IPS-20b (cell line): ENCODE data around the gene FAM9C.
A peak's percentile ranks its signal among the peaks of the same experiment; 100 is the strongest.

Experiments used
- H3K27ac ChIP-seq: one replicate; pipeline ENCODE4 v1.5.1; 2013; ENCODE audit warnings: low read length
- H3K27me3 ChIP-seq: 2 replicates; pipeline ENCODE4 v1.6.1; 2013; ENCODE audit warnings: mild to moderate bottlenecking, low read length, inconsistent platforms; ENCODE audit not compliant: insufficient read depth
- H3K36me3 ChIP-seq: 2 replicates; pipeline ENCODE4 v1.6.1; 2013; ENCODE audit warnings: low read depth, mild to moderate bottlenecking, inconsistent platforms, low read length, moderate library complexity; ENCODE audit not compliant: insufficient read depth
- H3K4me1 ChIP-seq: 2 replicates; pipeline ENCODE4 v1.6.1; 2013; ENCODE audit warnings: mild to moderate bottlenecking, control low read depth, inconsistent platforms, low read length, moderate library complexity; ENCODE audit not compliant: insufficient read depth
- H3K4me3 ChIP-seq: 2 replicates; pipeline ENCODE4 v1.5.1; 2013; ENCODE audit warnings: mild to moderate bottlenecking, low read length, inconsistent platforms
- H3K9ac ChIP-seq: 2 replicates; pipeline ENCODE4 v1.6.1; 2013; ENCODE audit warnings: low read depth, mild to moderate bottlenecking, inconsistent platforms, low read length, moderate library complexity
- H3K9me3 ChIP-seq: 2 replicates; pipeline ENCODE4 v1.6.1; 2013; ENCODE audit warnings: mild to moderate bottlenecking, low read depth, low read length, inconsistent platforms; ENCODE audit not compliant: insufficient read depth

Gene FAM9C

DNA sequence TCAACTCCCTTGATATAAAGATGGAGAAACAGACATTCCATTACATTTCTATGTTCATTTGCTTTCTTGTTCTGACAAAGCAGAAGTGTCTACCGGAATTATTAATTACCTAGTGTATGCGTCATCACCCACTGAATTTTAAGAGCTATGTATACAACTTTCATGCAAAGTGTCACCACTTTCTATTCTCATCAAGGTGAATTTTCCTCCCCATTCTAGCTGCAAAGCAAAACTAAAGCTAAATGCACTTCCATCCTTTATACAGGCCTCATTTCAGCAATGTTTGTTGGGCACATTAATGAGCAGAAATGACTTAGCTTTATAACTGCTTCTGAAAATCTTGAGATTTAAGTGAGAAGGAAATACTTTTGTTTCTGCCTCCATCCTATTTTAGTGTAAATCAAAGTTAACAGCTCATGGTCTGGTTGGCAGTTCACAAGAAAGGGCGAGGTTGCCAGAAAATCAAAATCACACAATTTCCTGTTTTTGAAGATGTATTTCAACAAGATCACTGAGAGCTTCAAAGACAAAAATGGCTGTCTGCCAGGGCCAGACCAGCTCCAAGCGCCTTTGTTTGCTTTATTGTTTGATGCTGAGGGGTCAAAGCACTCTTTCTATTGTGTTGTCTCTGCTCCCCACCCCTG is 7.2 kb upstream of the FAM9C start:
- Histone ChIP-seq H3K9ac (no peak overlapping the region), H3K4me3 (no peak overlapping the region), H3K4me1 (no peaks in the 10 kb centered on the region), H3K27ac (no peak overlapping the region), H3K27me3 (no peaks in the 10 kb centered on the region), H3K36me3 (no peaks in the 10 kb centered on the region), H3K9me3 (no peaks in the 10 kb centered on the region)

DNA sequence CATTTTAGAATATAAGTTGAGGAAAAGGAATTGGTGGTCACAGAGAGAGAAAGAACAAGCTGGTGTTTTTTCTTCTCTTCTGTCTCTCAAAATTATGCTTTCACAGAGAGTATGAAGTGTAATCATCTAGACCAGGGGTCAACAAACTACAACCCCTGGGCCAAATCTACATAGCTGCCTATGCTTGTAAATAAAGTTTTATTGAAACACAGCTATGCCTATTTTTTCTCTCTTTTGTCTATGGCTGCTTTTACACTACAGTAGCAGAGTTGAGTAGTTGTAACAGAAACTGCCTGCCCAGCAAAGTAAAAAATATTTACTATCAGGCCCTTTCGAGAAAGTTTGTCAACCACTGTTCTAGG is 6.7 kb upstream of the FAM9C start:
- no peaks in the 10 kb centered on the region for H3K9me3 ChIP-seq
- H3K27ac ChIP-seq, result no peak overlapping the region
- no peak overlapping the region for H3K4me3 ChIP-seq
- no peaks in the 10 kb centered on the region for H3K27me3 ChIP-seq
- no peak overlapping the region for H3K9ac ChIP-seq
- no peaks in the 10 kb centered on the region for H3K36me3 ChIP-seq
- H3K4me1 ChIP-seq, result no peaks in the 10 kb centered on the region

DNA sequence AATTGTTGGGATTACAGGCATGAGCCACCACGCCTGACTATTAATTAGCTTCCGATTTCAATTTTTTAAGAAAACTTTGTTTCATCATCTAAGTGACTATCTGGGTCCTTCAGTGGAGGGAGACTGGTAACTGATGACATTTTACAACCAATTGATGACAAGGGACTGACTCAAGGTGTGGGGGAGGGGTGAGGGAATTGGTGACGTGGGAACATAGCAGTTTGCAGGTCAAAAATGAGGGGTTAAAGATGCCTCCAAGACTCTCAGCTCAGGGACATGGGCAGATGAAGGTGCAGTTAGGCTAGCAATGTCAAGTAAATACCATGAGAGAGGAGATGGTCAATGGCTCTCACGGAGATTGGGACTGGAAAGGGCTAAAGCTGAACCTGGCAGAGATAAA is 5.7 kb upstream of the FAM9C start:
- Histone ChIP-seq H3K36me3 (no peaks in the 10 kb centered on the region), H3K9me3 (no peaks in the 10 kb centered on the region), H3K4me3 (no peak overlapping the region), H3K27ac (no peak overlapping the region), H3K4me1 (no peaks in the 10 kb centered on the region), H3K9ac (no peak overlapping the region), H3K27me3 (no peaks in the 10 kb centered on the region)

DNA sequence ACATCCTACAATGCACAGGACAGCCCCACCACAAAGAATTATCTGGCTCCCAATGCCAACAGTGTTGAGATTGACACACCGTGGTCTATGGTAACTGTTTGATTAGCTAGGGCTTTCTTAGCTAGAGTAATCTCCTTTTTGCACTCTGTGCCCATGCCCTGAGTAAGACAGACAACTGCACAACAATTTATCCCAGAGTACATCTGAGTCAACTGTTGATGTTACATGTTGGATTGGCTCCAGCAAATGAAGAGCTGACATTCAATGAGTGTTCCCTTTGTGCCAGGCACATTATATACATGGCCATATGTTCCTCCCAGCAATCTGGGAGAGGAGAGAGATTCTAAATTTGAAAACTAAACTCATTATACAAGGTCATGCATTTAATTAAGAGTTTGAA is 3.9 kb upstream of the FAM9C start:
- no peak overlapping the region for H3K4me3 ChIP-seq
- no peaks in the 10 kb centered on the region for H3K9me3 ChIP-seq
- no peaks in the 10 kb centered on the region for H3K27me3 ChIP-seq
- no peak overlapping the region for H3K9ac ChIP-seq
- no peaks in the 10 kb centered on the region for H3K36me3 ChIP-seq
- no peaks in the 10 kb centered on the region for H3K4me1 ChIP-seq
- no peak overlapping the region for H3K27ac ChIP-seq

DNA sequence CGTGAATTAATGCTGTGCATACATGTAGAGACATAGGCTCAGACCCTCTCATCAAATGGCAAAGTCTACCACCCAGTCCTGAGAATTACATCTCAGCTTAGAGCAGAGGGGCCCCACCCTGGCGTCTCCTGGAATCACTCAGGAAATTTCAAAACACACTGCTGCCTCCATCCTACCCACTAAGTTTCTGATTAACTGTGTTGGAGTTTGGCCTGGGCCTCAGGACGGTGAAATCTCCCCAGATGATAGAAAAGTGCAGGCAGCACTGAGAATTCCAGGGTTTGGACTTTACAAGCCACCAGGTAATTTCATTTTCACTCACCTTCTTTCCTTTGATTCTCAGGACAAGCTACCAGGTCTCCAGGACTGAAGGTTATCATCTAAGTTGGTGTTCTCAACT is 3.3 kb upstream of the FAM9C start:
- H3K9me3 ChIP-seq, result no peaks in the 10 kb centered on the region
- no peaks in the 10 kb centered on the region for H3K36me3 ChIP-seq
- H3K9ac ChIP-seq, result no peak overlapping the region
- no peak overlapping the region for H3K4me3 ChIP-seq
- H3K27ac ChIP-seq, result no peak overlapping the region
- H3K4me1 ChIP-seq, result no peaks in the 10 kb centered on the region
- no peaks in the 10 kb centered on the region for H3K27me3 ChIP-seq

DNA sequence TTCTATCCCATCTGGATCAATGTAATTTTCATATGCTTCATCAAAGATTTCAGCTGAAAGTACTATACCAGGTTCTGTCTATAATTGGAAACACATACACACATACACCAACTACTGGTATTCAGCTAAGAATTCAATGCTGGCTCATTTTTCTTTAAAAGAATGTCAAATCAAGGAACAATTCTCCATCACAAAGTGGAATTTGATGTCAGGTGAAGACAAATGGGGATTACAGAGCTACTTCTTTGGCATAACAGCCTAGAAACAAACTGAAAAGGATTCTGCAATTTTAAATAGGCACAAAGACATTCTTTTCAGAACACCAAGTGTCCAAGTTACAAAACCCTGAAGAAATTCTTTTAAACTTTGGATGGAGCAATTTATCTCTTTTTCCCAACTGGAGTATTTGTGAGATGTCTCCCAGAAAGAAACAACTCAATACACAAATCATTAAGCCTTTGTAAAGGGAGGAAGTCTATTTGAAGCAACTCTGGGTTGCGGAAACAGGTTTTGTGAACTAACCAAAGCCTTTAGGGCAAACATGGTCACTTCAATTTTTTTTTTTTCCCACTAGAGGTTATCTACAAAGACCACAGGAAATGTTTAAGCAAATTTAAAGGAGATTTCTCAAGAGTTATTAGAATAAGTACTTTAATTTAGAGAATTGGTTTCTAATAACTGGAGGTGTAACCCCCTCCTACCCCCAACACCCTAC is 1.9 kb upstream of the FAM9C start:
- Histone ChIP-seq H3K4me3 (no peak overlapping the region), H3K9me3 (no peaks in the 10 kb centered on the region), H3K4me1 (no peaks in the 10 kb centered on the region), H3K27me3 (no peaks in the 10 kb centered on the region), H3K27ac (no peak overlapping the region), H3K9ac (no peak overlapping the region), H3K36me3 (no peaks in the 10 kb centered on the region)

DNA sequence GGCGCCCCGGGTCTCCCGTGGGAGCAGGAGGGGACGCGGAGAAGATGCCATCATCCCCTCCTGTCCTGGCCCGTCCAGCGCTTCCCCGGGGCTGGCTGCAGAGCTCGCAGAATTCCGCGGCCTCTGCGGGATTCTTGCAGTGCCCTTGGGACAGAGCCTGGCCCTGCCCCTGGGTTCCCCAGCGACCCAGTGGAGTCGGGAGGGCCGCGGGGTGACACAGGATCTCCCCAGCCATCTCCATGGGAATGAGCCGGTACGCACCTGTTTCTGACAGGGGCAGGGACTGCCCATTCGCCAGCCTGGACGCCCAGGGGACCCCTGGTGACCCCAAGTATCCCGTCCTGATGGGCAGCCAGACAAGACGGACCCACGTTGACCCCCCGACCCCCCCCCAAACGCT is 482 bp downstream of the FAM9C start:
- Histone ChIP-seq H3K9me3 (no peaks in the 10 kb centered on the region), H3K27ac (no peak overlapping the region), H3K9ac (no peak overlapping the region), H3K4me3 (no peak overlapping the region), H3K4me1 (no peaks in the 10 kb centered on the region), H3K27me3 (no peaks in the 10 kb centered on the region), H3K36me3 (no peaks in the 10 kb centered on the region)

DNA sequence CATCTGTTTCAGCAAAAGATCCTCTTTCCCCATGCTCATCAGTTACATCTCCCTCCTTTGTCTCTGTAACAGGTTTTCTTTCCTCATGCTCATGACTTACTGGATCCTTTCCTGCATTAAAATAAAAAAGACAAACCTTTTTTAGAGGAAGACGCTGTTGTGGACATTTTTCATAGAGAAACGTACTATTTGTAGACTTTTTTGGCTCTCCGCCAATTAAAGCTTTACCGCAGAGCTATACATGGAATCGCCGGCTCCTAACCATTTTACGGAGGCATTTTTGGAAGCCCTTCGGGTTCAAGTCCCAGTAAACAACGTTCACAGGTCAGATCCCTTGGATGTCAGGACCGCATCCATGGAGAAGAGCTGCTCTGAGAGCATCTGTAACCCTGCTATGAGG is 1.3 kb downstream of the FAM9C start:
- H3K36me3 ChIP-seq, result no peaks in the 10 kb centered on the region
- no peaks in the 10 kb centered on the region for H3K9me3 ChIP-seq
- no peaks in the 10 kb centered on the region for H3K4me1 ChIP-seq
- H3K9ac ChIP-seq, result no peak overlapping the region
- no peaks in the 10 kb centered on the region for H3K27me3 ChIP-seq
- no peak overlapping the region for H3K27ac ChIP-seq
- no peak overlapping the region for H3K4me3 ChIP-seq

DNA sequence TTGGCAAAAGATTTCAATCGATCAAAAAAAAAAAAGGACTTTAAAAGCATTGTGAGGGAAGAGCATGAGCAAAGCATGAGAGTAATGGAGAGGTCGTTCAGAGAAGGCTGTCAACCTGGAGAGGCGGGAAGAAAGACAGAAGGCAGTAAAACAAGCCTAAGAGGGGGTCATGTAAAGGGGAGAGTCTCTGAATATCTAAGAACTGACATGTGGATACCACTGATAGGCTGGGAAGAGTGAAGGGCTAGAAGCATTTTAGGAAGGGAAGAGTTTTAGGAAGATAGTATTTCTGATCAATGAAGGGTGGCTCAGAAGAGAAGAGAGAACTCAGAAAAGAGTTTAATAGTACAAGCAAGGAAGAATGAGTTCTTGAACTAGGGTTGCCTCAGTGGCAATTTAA is 7.5 kb downstream of the FAM9C start:
- no peaks in the 10 kb centered on the region for H3K27me3 ChIP-seq
- no peaks in the 10 kb centered on the region for H3K4me1 ChIP-seq
- no peak overlapping the region for H3K9ac ChIP-seq
- H3K4me3 ChIP-seq, result no peak overlapping the region
- no peaks in the 10 kb centered on the region for H3K36me3 ChIP-seq
- H3K9me3 ChIP-seq, result no peaks in the 10 kb centered on the region
- no peak overlapping the region for H3K27ac ChIP-seq

DNA sequence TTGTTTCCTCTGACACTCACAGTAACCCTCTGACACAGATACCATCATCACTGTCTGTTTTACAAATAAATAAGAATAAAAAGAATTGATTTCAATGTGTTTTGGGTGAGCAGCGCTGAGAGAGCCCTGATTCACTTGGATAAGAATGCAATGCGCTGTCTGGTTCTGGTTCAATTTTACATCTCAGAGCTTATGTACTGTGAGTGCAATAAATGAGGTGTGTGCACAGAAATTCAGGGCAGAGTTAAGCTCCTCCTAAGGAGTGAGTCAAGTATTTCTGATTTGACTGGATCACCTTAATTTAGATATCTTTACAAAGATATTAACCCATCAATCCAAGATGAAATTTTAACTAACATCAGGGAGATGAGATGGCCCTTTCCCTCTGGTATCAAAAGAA is 11.2 kb downstream of the FAM9C start:
- Histone ChIP-seq H3K9ac (no peak overlapping the region), H3K27me3 (no peaks in the 10 kb centered on the region), H3K36me3 (no peaks in the 10 kb centered on the region), H3K4me1 (peaks cover 14% of the 10 kb centered on the region; the same call in 1 of the 2 replicates), H3K27ac (no peak overlapping the region), H3K4me3 (no peak overlapping the region), H3K9me3 (no peaks in the 10 kb centered on the region)

DNA sequence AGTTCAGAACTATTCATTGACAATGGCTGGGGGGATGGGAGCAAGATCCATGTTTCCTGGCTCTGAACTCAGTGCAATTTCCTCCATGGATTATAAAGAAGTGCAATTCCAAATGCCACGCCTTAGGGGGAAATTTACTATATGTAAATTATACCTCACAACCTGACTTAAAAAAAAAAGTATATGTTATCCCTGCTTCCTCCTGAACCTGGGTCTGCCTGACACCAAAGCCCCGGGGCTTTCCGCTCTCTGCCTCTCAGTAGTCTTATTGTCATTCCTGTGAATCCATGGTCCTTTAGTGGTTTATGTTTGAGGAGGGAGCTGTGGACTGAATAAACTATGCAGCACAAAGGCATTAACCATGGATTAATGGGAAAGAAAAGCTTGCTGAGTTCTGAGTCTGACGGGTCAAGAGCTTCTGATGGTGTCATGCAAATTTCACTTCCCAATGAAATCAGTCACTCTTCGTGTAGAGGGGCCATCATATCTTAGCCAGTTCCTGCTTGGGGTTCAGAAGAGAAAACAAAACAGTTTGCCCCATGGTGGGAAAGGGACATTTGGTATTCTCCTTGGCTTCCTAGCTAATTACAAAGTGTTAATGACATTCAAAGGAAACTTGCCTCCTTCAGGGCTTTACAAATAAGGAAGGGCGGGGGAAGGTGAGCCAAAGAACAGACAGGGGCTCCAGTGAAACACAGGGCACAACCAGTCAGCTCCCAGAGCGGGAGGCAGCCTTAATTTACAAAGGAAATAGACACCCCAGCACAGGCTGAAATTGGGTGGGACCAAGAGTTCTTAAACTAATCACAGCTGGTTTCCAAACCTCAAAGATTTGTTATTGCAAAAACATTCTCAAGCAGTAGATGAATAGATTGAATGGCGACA is 14.3 kb downstream of the FAM9C start:
- Histone ChIP-seq H3K4me3 (peak overlapping the region; percentile 29; the same call in 1 of the 2 replicates), H3K9me3 (no peaks in the 10 kb centered on the region), H3K36me3 (no peaks in the 10 kb centered on the region), H3K27me3 (no peaks in the 10 kb centered on the region), H3K27ac (peak overlapping the region; percentile 65), H3K4me1 (peaks cover 14% of the 10 kb centered on the region; the same call in 1 of the 2 replicates), H3K9ac (peak overlapping the region; percentile 72; the same call in 1 of the 2 replicates)

DNA sequence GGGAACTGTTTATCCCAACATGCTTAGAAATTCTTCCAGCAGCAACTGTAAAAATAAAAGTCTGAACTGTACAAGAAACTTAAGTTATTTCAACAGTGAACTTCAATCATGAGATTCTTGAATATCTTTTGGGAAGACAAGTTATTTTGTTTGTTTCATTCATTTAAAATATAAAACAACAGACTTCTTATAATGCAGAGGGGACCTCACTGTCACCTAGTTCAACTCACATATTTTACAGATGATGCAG is 14.9 kb downstream of the FAM9C start:
- H3K4me3 ChIP-seq, result peak overlapping the region; percentile 29; the same call in 1 of the 2 replicates
- H3K9ac ChIP-seq, result peak overlapping the region; percentile 72; the same call in 1 of the 2 replicates
- no peaks in the 10 kb centered on the region for H3K9me3 ChIP-seq
- no peaks in the 10 kb centered on the region for H3K36me3 ChIP-seq
- H3K4me1 ChIP-seq, result peaks cover 14% of the 10 kb centered on the region; the same call in 1 of the 2 replicates
- no peaks in the 10 kb centered on the region for H3K27me3 ChIP-seq
- H3K27ac ChIP-seq, result peak overlapping the region; percentile 65
